GM12878 (cell line): ENCODE results near the gene FAM89B. TPM values are rescaled to one million over a fixed set of nuclear protein-coding genes. Genes with fewer than 3 reads are reported as not detected.

Experiments
- CEBPZ ChIP-seq: fragments of 150-350 bp; IDR thresholded peaks from 2 replicates; pipeline ENCODE4 v1.6.1; 2016; ENCODE audit warnings: low read depth, low read length
- E2F8 ChIP-seq: fragments of 450-650 bp; IDR thresholded peaks from 2 replicates; pipeline ENCODE4 v1.6.1; 2018; ENCODE audit warnings: mild to moderate bottlenecking, low read depth, moderate library complexity; ENCODE audit not compliant: partially characterized antibody
- PAX5 ChIP-seq: IDR thresholded peaks from 2 replicates; pipeline ENCODE4 v1.6.1; 2011; ENCODE audit warnings: low read depth, low read length, borderline replicate concordance
- POLR2AphosphoS5 ChIP-seq: IDR thresholded peaks from 2 replicates; pipeline ENCODE4 v1.6.1; 2011; ENCODE audit warnings: mild to moderate bottlenecking, low read length, inconsistent platforms
- RAD21 ChIP-seq: IDR thresholded peaks from 2 replicates; pipeline ENCODE4 v1.6.1; 2011; ENCODE audit warnings: mild to moderate bottlenecking, low read depth, low read length, moderate library complexity; ENCODE audit not compliant: insufficient read depth
- RAD51 ChIP-seq: fragments of 450-650 bp; IDR thresholded peaks from 2 replicates; pipeline ENCODE4 v1.6.1; 2016; ENCODE audit warnings: moderate library complexity, mild to moderate bottlenecking, inconsistent platforms
- SIN3A ChIP-seq: IDR thresholded peaks from 2 replicates; pipeline ENCODE4 v1.6.1; 2012; ENCODE audit warnings: low read depth, low read length, improper control_type of control experiment
- SMAD1 ChIP-seq: fragments of 450-650 bp; IDR thresholded peaks from 2 replicates; pipeline ENCODE4 v1.6.1; 2018; ENCODE audit warnings: mild to moderate bottlenecking, low read depth; ENCODE audit not compliant: partially characterized antibody
- SMAD5 ChIP-seq: IDR thresholded peaks from 2 replicates; pipeline ENCODE4 v1.6.1; 2016; ENCODE audit warnings: antibody characterized with exemption, low read depth
- STAT3 ChIP-seq: IDR thresholded peaks from 2 replicates; pipeline ENCODE4 v1.6.1; 2011; ENCODE audit warnings: low read depth, low read length, improper control_type of control experiment
- TCF3 ChIP-seq: IDR thresholded peaks from 2 replicates; pipeline ENCODE4 v1.6.1; 2012; ENCODE audit warnings: low read depth, mild to moderate bottlenecking, low read length, borderline replicate concordance; ENCODE audit not compliant: insufficient read depth
- ZBED1 ChIP-seq: IDR thresholded peaks from 2 replicates; pipeline ENCODE4 v1.6.1; 2016; ENCODE audit warnings: borderline replicate concordance
- ZZZ3 ChIP-seq: IDR thresholded peaks from 2 replicates; pipeline ENCODE4 v1.6.1; 2011; ENCODE audit warnings: low read depth; ENCODE audit not compliant: control insufficient read depth, insufficient read length
- polyA plus RNA-seq, 11 experiments: library from polyadenylated mRNA; depleted of rRNA in 4 of 11; unstranded in 6 of 11; stranded (reverse) in 5 of 11; fragments of >200 nt; fragmentation: Nextera tagmentation in 4 of 11; fragmentation: Illumina TruSeq in 1 of 11; extraction: Ambion mirVana in 4 of 11; extraction: Trizol in 1 of 11; gene quantifications; 1 replicate in 1 of 11; 2 replicates in 10 of 11; pipeline versions ENCODE4 v1.2.1 to v1.2.3, GENCODE V29; 2011 to 2016; ENCODE audit warnings: inconsistent platforms in 2 of 11, missing spikeins in 2 of 11, low read depth in 1 of 11
- total RNA-seq, 4 experiments: library from RNA; depleted of rRNA in 3 of 4; stranded (reverse); fragments of >200 nt in 3 of 4; fragmentation: Illumina TruSeq in 1 of 4; extraction: Trizol in 1 of 4; gene quantifications; 2 replicates each; pipeline versions ENCODE4 v1.2.1 to v1.2.3, GENCODE V29; 2013 to 2021
- TF ChIP-seq, protein P1 (sequence below): fragments of 450-650 bp; formaldehyde crosslinking; IDR thresholded peaks from 2 replicates; pipeline ENCODE4 v1.5.0; 2022; ENCODE audit warnings: mild to moderate bottlenecking, missing genetic modification characterization
- TF ChIP-seq, protein P2 (sequence below): IDR thresholded peaks from 2 replicates; pipeline ENCODE4 v1.6.1; 2012; ENCODE audit warnings: improper control_type of control experiment, low read depth, low read length; ENCODE audit not compliant: insufficient replicate concordance

The FAM89B gene
- total and polyA plus RNA-seq, 10 of the 15 experiments (the other 5 are each of a cell fraction or from before 2014, with no cell fraction given), result 0.34 to 36.7 (median 9.8) TPM

DNA sequence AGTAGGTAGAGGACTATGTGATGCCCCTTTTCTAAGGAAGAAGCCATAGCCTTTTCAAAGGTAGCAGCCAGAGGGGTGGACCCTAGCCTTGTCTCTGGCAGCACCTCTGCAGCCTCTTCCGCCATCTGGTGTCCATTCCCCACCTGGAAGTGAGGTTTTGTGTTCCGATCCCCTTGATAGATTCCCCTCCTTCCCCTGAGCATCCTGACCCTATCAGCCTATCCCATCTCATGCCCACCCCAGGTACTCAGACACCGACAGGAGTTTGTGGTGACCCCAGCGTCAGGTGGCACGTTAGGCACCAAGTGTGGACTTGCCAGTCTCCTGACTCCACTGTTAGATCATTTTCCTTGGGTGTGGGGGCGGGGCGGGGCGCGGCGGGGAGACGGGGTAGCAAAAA, 398 bp upstream of the FAM89B start (continued):
- no peak for TF ChIP-seq E2F8
- no peak for TF ChIP-seq SMAD1
- no peak for TF ChIP-seq TCF3
- no peak for TF ChIP-seq SIN3A
- TF ChIP-seq ZZZ3, result no peak
- TF ChIP-seq SMAD5, result no peak
- TF ChIP-seq CEBPZ, result no peak
- TF ChIP-seq, protein P1, sequence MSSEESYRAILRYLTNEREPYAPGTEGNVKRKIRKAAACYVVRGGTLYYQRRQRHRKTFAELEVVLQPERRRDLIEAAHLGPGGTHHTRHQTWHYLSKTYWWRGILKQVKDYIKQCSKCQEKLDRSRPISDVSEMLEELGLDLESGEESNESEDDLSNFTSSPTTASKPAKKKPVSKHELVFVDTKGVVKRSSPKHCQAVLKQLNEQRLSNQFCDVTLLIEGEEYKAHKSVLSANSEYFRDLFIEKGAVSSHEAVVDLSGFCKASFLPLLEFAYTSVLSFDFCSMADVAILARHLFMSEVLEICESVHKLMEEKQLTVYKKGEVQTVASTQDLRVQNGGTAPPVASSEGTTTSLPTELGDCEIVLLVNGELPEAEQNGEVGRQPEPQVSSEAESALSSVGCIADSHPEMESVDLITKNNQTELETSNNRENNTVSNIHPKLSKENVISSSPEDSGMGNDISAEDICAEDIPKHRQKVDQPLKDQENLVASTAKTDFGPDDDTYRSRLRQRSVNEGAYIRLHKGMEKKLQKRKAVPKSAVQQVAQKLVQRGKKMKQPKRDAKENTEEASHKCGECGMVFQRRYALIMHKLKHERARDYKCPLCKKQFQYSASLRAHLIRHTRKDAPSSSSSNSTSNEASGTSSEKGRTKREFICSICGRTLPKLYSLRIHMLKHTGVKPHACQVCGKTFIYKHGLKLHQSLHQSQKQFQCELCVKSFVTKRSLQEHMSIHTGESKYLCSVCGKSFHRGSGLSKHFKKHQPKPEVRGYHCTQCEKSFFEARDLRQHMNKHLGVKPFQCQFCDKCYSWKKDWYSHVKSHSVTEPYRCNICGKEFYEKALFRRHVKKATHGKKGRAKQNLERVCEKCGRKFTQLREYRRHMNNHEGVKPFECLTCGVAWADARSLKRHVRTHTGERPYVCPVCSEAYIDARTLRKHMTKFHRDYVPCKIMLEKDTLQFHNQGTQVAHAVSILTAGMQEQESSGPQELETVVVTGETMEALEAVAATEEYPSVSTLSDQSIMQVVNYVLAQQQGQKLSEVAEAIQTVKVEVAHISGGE (CRISPR knock-in tag), result no peak
- TF ChIP-seq ZBED1, result no peak
- no peak for TF ChIP-seq STAT3
- TF ChIP-seq, protein P2, sequence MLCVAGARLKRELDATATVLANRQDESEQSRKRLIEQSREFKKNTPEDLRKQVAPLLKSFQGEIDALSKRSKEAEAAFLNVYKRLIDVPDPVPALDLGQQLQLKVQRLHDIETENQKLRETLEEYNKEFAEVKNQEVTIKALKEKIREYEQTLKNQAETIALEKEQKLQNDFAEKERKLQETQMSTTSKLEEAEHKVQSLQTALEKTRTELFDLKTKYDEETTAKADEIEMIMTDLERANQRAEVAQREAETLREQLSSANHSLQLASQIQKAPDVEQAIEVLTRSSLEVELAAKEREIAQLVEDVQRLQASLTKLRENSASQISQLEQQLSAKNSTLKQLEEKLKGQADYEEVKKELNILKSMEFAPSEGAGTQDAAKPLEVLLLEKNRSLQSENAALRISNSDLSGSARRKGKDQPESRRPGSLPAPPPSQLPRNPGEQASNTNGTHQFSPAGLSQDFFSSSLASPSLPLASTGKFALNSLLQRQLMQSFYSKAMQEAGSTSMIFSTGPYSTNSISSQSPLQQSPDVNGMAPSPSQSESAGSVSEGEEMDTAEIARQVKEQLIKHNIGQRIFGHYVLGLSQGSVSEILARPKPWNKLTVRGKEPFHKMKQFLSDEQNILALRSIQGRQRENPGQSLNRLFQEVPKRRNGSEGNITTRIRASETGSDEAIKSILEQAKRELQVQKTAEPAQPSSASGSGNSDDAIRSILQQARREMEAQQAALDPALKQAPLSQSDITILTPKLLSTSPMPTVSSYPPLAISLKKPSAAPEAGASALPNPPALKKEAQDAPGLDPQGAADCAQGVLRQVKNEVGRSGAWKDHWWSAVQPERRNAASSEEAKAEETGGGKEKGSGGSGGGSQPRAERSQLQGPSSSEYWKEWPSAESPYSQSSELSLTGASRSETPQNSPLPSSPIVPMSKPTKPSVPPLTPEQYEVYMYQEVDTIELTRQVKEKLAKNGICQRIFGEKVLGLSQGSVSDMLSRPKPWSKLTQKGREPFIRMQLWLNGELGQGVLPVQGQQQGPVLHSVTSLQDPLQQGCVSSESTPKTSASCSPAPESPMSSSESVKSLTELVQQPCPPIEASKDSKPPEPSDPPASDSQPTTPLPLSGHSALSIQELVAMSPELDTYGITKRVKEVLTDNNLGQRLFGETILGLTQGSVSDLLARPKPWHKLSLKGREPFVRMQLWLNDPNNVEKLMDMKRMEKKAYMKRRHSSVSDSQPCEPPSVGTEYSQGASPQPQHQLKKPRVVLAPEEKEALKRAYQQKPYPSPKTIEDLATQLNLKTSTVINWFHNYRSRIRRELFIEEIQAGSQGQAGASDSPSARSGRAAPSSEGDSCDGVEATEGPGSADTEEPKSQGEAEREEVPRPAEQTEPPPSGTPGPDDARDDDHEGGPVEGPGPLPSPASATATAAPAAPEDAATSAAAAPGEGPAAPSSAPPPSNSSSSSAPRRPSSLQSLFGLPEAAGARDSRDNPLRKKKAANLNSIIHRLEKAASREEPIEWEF, result no peak
- TF ChIP-seq RAD51, result no peak
- peak; percentile 28; the same call in 1 of the 2 replicates for TF ChIP-seq RAD21
- TF ChIP-seq POLR2AphosphoS5, result no peak
- no peak for TF ChIP-seq PAX5
